T-cell (primary cell): ENCODE results near the gene GMPPB. TPM values are rescaled to one million over a fixed set of nuclear protein-coding genes. Genes with fewer than 3 reads are reported as not detected.

Experiments used
- ATAC-seq, 4 experiments: fragments of 200-7000 bp in 3 of 4; fragments of 150-1000 bp in 1 of 4; cut with Tn5 transposase; replicated peaks in 1 of 4; 1 replicate in 3 of 4; 2 replicates in 1 of 4; pipeline ENCODE4 v1.10.0; 2021; ENCODE audit warnings: moderate library complexity in 3 of 4, mild to moderate bottlenecking in 2 of 4, moderate number of reproducible peaks in 1 of 4
- CTCF ChIA-PET, 2 donors: fragments of 300-600 bp; sonication (Branson Sonifier 250); formaldehyde crosslinking; loops; one replicate each; lab custom pipeline; 2022; ENCODE audit warnings: antibody characterized with exemption in 2 of 2; lab: Charles Lee
- POLR2A ChIA-PET, 2 donors: fragments of 300-600 bp; sonication (Branson Sonifier 250); formaldehyde crosslinking; loops; one replicate each; lab custom pipeline; 2022; ENCODE audit warnings: antibody characterized with exemption in 2 of 2; lab: Charles Lee
- DNase-seq, 35 experiments: peaks; one replicate each; pipeline versions ENCODE4 v3.0.0 to v3.0.0-alpha.2; 2013 to 2023
- H3K27ac ChIP-seq: one replicate; pipeline ENCODE4 v1.5.1; 2013; ENCODE audit warnings: low read length
- H3K27me3 ChIP-seq, 2 experiments: replicated peaks in 1 of 2; 1 replicate in 1 of 2; 2 replicates in 1 of 2; pipeline versions ENCODE4 v1.6.1 to v1.7.0; 2013; ENCODE audit warnings: low read length in 1 of 2, mixed read lengths in 1 of 2; ENCODE audit not compliant: control insufficient read depth in 2 of 2, insufficient read depth in 2 of 2; ENCODE audit errors: extremely low read depth in 1 of 2
- H3K36me3 ChIP-seq, 2 donors: 1 replicate in 1 of 2; 2 replicates in 1 of 2; pipeline versions ENCODE4 v1.6.1 to v1.7.0; 2013; ENCODE audit warnings: low read length in 1 of 2; ENCODE audit not compliant: control insufficient read depth in 2 of 2, insufficient read depth in 1 of 2; ENCODE audit errors: extremely low read depth in 1 of 2
- H3K4me1 ChIP-seq, 2 experiments: 1 replicate in 1 of 2; 2 replicates in 1 of 2; pipeline versions ENCODE4 v1.6.1 to v1.7.0; 2013; ENCODE audit warnings: low read length in 2 of 2, mixed read lengths in 1 of 2; ENCODE audit not compliant: insufficient read depth in 2 of 2, control insufficient read depth in 1 of 2; ENCODE audit errors: extremely low read depth in 1 of 2
- H3K4me3 ChIP-seq, 2 donors: 1 replicate in 1 of 2; 2 replicates in 1 of 2; pipeline versions ENCODE4 v1.5.1 to v1.7.0; 2013; ENCODE audit warnings: mild to moderate bottlenecking in 2 of 2, low read length in 1 of 2, moderate library complexity in 1 of 2; ENCODE audit not compliant: control insufficient read depth in 1 of 2; ENCODE audit errors: extremely low read depth in 1 of 2
- H3K9me3 ChIP-seq: 2 replicates; pipeline ENCODE4 v1.7.0; 2013
- H3K27ac Mint-ChIP-seq, 2 donors: one replicate each; pipeline ENCODE4 v1.8.0; 2020 to 2021; ENCODE audit warnings: mild to moderate bottlenecking in 2 of 2, mixed read lengths in 2 of 2
- H3K27me3 Mint-ChIP-seq, 2 donors: one replicate each; pipeline ENCODE4 v1.8.0; 2021 to 2022; ENCODE audit warnings: mixed read lengths in 2 of 2
- H3K36me3 Mint-ChIP-seq: one replicate; pipeline ENCODE4 v1.8.0; 2021; ENCODE audit warnings: mixed read lengths
- H3K4me1 Mint-ChIP-seq, 3 donors: one replicate each; pipeline ENCODE4 v1.8.0; 2020 to 2022; ENCODE audit warnings: mixed read lengths in 3 of 3, mild to moderate bottlenecking in 1 of 3
- H3K4me3 Mint-ChIP-seq, 3 donors: one replicate each; pipeline ENCODE4 v1.8.0; 2020 to 2022; ENCODE audit warnings: mild to moderate bottlenecking in 3 of 3, mixed read lengths in 3 of 3, moderate library complexity in 3 of 3
- H3K9me3 Mint-ChIP-seq, 3 donors: one replicate each; pipeline ENCODE4 v1.8.0; 2020 to 2022; ENCODE audit warnings: mixed read lengths in 3 of 3
- WGBS: methylation state at CpG from one replicate; pipeline ENCODE4 v1.1.5; 2013; ENCODE audit warnings: missing lambda C conversion rate; ENCODE audit not compliant: insufficient coverage; 5-methylcytosine and 5-hydroxymethylcytosine counted together
- total RNA-seq, 35 experiments: library from RNA in 6 of 35; stranded (reverse) in 6 of 35; fragments of 120-200 nt in 1 of 35; gene quantifications; one replicate each; pipeline versions ENCODE4 v1.2.1 to v1.2.4 and lab custom pipeline; 2013 to 2026

GMPPB gene
- total RNA-seq, 5 donors from 2014 or later (not counting 1 experiment from before 2014, with no cell fraction given): 34.5 to 54.5 (median 39.9) TPM

- Histone ChIP-seq H3K36me3 (peaks cover 13 to 60% of the 10 kb centered on the region in 2 donors), H3K9me3 (no peaks in the 10 kb centered on the region), H3K4me3 (no peak overlapping the region), H3K4me1 (peaks cover 0 to 9% of the 10 kb centered on the region in 2 experiments), H3K27ac (no peak overlapping the region), H3K27me3 (no peaks in the 10 kb centered on the region)
- Mint-ChIP-seq H3K36me3 (peaks cover 15% of the 10 kb centered on the region), H3K4me3 (no peak overlapping the region), H3K9me3 (no peaks in the 10 kb centered on the region), H3K27ac (no peak overlapping the region), H3K27me3 (no peaks in the 10 kb centered on the region), H3K4me1 (no peaks in the 10 kb centered on the region)
- peak; percentile 35 to 81 (median 61) for DNase-seq
- WGBS: 84% methylated on average over 9 of the region's 14 CpGs
- CTCF ChIA-PET: no interaction called here
- ATAC-seq: peak; percentile 91 to 99 (median 94)
- POLR2A ChIA-PET: no interaction called here
These were observed 20.3 kb downstream of the GMPPB start for GRCh38 chr3:49703443-49703927.

- ChIA-PET POLR2A (no interaction called here), CTCF (no interaction called here)
- no peak overlapping the region for H3K4me3 ChIP-seq
- H3K9me3 ChIP-seq: no peaks in the 10 kb centered on the region
- Mint-ChIP-seq H3K27me3 (no peaks in the 10 kb centered on the region), H3K9me3 (no peaks in the 10 kb centered on the region), H3K27ac (no peak overlapping the region), H3K36me3 (peaks cover 15% of the 10 kb centered on the region), H3K4me1 (no peaks in the 10 kb centered on the region), H3K4me3 (no peak overlapping the region)
- peaks cover 0 to 9% of the 10 kb centered on the region in 2 experiments for H3K4me1 ChIP-seq
- no peaks in the 10 kb centered on the region for H3K27me3 ChIP-seq
- ATAC-seq: no peak
- no peak for DNase-seq
- peaks cover 19 to 68% of the 10 kb centered on the region in 2 donors for H3K36me3 ChIP-seq
- H3K27ac ChIP-seq: no peak overlapping the region
- WGBS: 96% methylated on average over 8 of the region's 11 CpGs
These were observed 21.1 kb downstream of the GMPPB start for GRCh38 chr3:49702672-49703071.

GRCh38 chr3:49701388-49702077, 22.2 kb downstream of the GMPPB start:
- Mint-ChIP-seq H3K27me3 (no peaks in the 10 kb centered on the region), H3K4me3 (no peak overlapping the region), H3K36me3 (peaks cover 9% of the 10 kb centered on the region), H3K9me3 (no peaks in the 10 kb centered on the region), H3K27ac (peak overlapping the region in 1 of 2 donors; percentile 11), H3K4me1 (no peaks in the 10 kb centered on the region)
- no peaks in the 10 kb centered on the region for H3K9me3 ChIP-seq
- H3K36me3 ChIP-seq: peaks cover 23 to 73% of the 10 kb centered on the region in 2 donors
- POLR2A ChIA-PET: no interaction called here
- WGBS: 95% methylated on average over 11 of the region's 21 CpGs
- CTCF ChIA-PET: interaction anchor here in 1 of 2 donors (0.5 kb wide), 1 partner anchor 176 kb away, joined by 3 read pairs; no protein-coding TSS in a partner anchor
- DNase-seq: no peak
- no peak overlapping the region for H3K27ac ChIP-seq
- peaks cover 0 to 9% of the 10 kb centered on the region in 2 experiments for H3K4me1 ChIP-seq
- no peak for ATAC-seq
- H3K27me3 ChIP-seq: no peaks in the 10 kb centered on the region
- no peak overlapping the region for H3K4me3 ChIP-seq

- CTCF ChIA-PET: interaction anchor here in 1 of 2 donors (0.5 kb wide), 1 partner anchor 177 kb away, joined by 3 read pairs; no protein-coding TSS in a partner anchor
These were observed 23.2 kb downstream of the GMPPB start for GRCh38 chr3:49700453-49701128.

GRCh38 chr3:49700014-49700413, 23.7 kb downstream of the GMPPB start:
- DNase-seq (no peak), ATAC-seq (no peak)
- Histone ChIP-seq H3K27ac (no peak overlapping the region), H3K36me3 (peaks cover 23 to 64% of the 10 kb centered on the region in 2 donors), H3K4me1 (peaks cover 0 to 9% of the 10 kb centered on the region in 2 experiments), H3K27me3 (no peaks in the 10 kb centered on the region), H3K4me3 (no peak overlapping the region), H3K9me3 (no peaks in the 10 kb centered on the region)
- CTCF ChIA-PET: no interaction called here
- Mint-ChIP-seq H3K4me3 (no peak overlapping the region), H3K27me3 (no peaks in the 10 kb centered on the region), H3K27ac (no peak overlapping the region), H3K36me3 (peaks cover 9% of the 10 kb centered on the region), H3K4me1 (no peaks in the 10 kb centered on the region), H3K9me3 (no peaks in the 10 kb centered on the region)
- 80% methylated on average over 6 of the region's 8 CpGs for WGBS
- POLR2A ChIA-PET: no interaction called here

More at GRCh38 chr3:49700453-49701128, 23.2 kb downstream of the GMPPB start:
- no peaks in the 10 kb centered on the region for H3K4me1 Mint-ChIP-seq
- no peaks in the 10 kb centered on the region for H3K9me3 Mint-ChIP-seq
- 92% methylated on average over 13 of the region's 13 CpGs for WGBS
- Histone ChIP-seq H3K27ac (no peak overlapping the region), H3K36me3 (peaks cover 23 to 66% of the 10 kb centered on the region in 2 donors), H3K4me1 (peaks cover 0 to 9% of the 10 kb centered on the region in 2 experiments), H3K4me3 (no peak overlapping the region), H3K27me3 (no peaks in the 10 kb centered on the region), H3K9me3 (no peaks in the 10 kb centered on the region)
- POLR2A ChIA-PET: interaction anchor here in 1 of 2 donors (0.5 kb wide), 1 partner anchor 630 kb away, joined by 3 read pairs; no protein-coding TSS in a partner anchor
- no peak overlapping the region for H3K27ac Mint-ChIP-seq
- no peaks in the 10 kb centered on the region for H3K27me3 Mint-ChIP-seq
- DNase-seq: no peak
- no peak for ATAC-seq
- H3K36me3 Mint-ChIP-seq: peaks cover 9% of the 10 kb centered on the region
- H3K4me3 Mint-ChIP-seq: no peak overlapping the region

GRCh38 chr3:49699281-49699979, 24.3 kb downstream of the GMPPB start:
- peaks cover 9% of the 10 kb centered on the region for H3K36me3 Mint-ChIP-seq
- CTCF ChIA-PET: no interaction called here

More at GRCh38 chr3:49699281-49699979, 24.3 kb downstream of the GMPPB start:
- Mint-ChIP-seq H3K9me3 (no peaks in the 10 kb centered on the region), H3K4me3 (no peak overlapping the region), H3K27ac (no peak overlapping the region), H3K27me3 (no peaks in the 10 kb centered on the region), H3K4me1 (no peaks in the 10 kb centered on the region)
- Histone ChIP-seq H3K4me1 (peaks cover 0 to 9% of the 10 kb centered on the region in 2 experiments), H3K4me3 (no peak overlapping the region), H3K36me3 (peaks cover 23 to 59% of the 10 kb centered on the region in 2 donors), H3K27me3 (no peaks in the 10 kb centered on the region), H3K9me3 (no peaks in the 10 kb centered on the region), H3K27ac (no peak overlapping the region)
- POLR2A ChIA-PET: no interaction called here
- DNase-seq: no peak
- no peak for ATAC-seq
- 97% methylated on average over 5 of the region's 16 CpGs for WGBS
